ENCODE measurements around the gene FST.

Gene FST

GRCh38 chr5:53472720-53473510 is 7.5 kb upstream of the FST start:
- TF ChIP-seq FOXP2 (optimal IDR thresholded peaks at IDR 0.05; ENCODE audit: borderline replicate concordance, extremely low read depth, extremely low read length, insufficient read depth) (no peak), TAF1 (IDR thresholded peaks at IDR 0.05; ENCODE audit: borderline replicate concordance, insufficient read depth, low read length) (no peak), SIN3A (IDR thresholded peaks at IDR 0.05; ENCODE audit: borderline replicate concordance, insufficient read depth, low read length) (no peak), POLR2AphosphoS5 (IDR thresholded peaks at IDR 0.05; ENCODE audit: low read depth, low read length) (no peak)
- TF ChIP-seq, protein P1, sequence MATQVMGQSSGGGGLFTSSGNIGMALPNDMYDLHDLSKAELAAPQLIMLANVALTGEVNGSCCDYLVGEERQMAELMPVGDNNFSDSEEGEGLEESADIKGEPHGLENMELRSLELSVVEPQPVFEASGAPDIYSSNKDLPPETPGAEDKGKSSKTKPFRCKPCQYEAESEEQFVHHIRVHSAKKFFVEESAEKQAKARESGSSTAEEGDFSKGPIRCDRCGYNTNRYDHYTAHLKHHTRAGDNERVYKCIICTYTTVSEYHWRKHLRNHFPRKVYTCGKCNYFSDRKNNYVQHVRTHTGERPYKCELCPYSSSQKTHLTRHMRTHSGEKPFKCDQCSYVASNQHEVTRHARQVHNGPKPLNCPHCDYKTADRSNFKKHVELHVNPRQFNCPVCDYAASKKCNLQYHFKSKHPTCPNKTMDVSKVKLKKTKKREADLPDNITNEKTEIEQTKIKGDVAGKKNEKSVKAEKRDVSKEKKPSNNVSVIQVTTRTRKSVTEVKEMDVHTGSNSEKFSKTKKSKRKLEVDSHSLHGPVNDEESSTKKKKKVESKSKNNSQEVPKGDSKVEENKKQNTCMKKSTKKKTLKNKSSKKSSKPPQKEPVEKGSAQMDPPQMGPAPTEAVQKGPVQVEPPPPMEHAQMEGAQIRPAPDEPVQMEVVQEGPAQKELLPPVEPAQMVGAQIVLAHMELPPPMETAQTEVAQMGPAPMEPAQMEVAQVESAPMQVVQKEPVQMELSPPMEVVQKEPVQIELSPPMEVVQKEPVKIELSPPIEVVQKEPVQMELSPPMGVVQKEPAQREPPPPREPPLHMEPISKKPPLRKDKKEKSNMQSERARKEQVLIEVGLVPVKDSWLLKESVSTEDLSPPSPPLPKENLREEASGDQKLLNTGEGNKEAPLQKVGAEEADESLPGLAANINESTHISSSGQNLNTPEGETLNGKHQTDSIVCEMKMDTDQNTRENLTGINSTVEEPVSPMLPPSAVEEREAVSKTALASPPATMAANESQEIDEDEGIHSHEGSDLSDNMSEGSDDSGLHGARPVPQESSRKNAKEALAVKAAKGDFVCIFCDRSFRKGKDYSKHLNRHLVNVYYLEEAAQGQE (IDR thresholded peaks at IDR 0.05; ENCODE audit: insufficient read depth in 1 of 2, low read depth in 2 of 2, low read length in 2 of 2), result no peak

DNA sequence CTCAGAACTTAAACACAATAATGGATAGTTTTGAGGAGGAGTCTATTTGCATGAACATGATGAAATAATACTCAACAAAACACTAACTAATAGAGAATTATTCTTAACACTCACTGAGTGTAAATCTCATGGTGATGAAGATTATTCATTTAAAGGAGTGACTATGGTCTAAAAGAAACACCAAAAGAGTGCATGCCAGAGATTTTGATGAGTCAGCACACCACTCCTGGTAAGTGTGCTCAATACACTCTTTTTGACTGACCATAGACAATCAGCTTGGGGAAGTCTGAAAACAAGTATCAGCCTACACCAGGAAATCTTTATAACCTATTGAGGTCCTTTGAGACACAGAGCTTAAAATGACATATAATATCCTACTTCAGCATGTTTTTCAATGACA is 6.8 kb upstream of the FST start:
- TF ChIP-seq FOXP2 (optimal IDR thresholded peaks at IDR 0.05; ENCODE audit: borderline replicate concordance, extremely low read depth, extremely low read length, insufficient read depth) (no peak), SIN3A (IDR thresholded peaks at IDR 0.05; ENCODE audit: borderline replicate concordance, insufficient read depth, low read length) (no peak), POLR2AphosphoS5 (IDR thresholded peaks at IDR 0.05; ENCODE audit: low read depth, low read length) (no peak), TAF1 (IDR thresholded peaks at IDR 0.05; ENCODE audit: borderline replicate concordance, insufficient read depth, low read length) (no peak)
- TF ChIP-seq, protein P1 (IDR thresholded peaks at IDR 0.05; ENCODE audit: insufficient read depth in 1 of 2, low read depth in 2 of 2, low read length in 2 of 2), result no peak

DNA sequence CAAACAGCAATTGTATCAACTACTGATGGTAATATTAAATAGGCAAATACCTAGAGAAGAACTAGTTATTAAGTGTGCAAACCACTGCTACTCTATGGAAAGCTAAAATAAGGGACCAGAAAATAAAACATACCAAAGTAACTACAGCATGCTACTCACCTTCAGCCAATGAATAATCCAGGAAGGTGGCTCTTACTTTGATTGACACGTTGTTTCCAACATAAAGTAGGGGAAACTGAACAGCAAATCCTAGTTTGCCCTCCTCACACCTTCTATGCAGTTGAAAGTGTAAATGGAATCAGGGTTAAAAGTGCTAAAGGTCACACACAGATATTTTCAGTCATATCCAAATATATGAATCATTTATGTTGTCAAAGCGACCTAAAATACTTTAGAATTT is 5.1 kb upstream of the FST start:
- TF ChIP-seq TAF1 (IDR thresholded peaks at IDR 0.05; ENCODE audit: borderline replicate concordance, insufficient read depth, low read length) (no peak), FOXP2 (optimal IDR thresholded peaks at IDR 0.05; ENCODE audit: borderline replicate concordance, extremely low read depth, extremely low read length, insufficient read depth) (no peak), POLR2AphosphoS5 (IDR thresholded peaks at IDR 0.05; ENCODE audit: low read depth, low read length) (no peak), SIN3A (IDR thresholded peaks at IDR 0.05; ENCODE audit: borderline replicate concordance, insufficient read depth, low read length) (no peak)
- TF ChIP-seq, protein P1 (IDR thresholded peaks at IDR 0.05; ENCODE audit: insufficient read depth in 1 of 2, low read depth in 2 of 2, low read length in 2 of 2), result no peak

- TF ChIP-seq, protein P1 (IDR thresholded peaks at IDR 0.05; ENCODE audit: insufficient read depth in 1 of 2, low read depth in 2 of 2, low read length in 2 of 2), result no peak
- no peak for TF ChIP-seq FOXP2 (optimal IDR thresholded peaks at IDR 0.05; ENCODE audit: borderline replicate concordance, extremely low read depth, extremely low read length, insufficient read depth)
- no peak for TF ChIP-seq TAF1 (IDR thresholded peaks at IDR 0.05; ENCODE audit: borderline replicate concordance, insufficient read depth, low read length)
- TF ChIP-seq SIN3A (IDR thresholded peaks at IDR 0.05; ENCODE audit: borderline replicate concordance, insufficient read depth, low read length), result no peak
- TF ChIP-seq POLR2AphosphoS5 (IDR thresholded peaks at IDR 0.05; ENCODE audit: low read depth, low read length), result no peak
Measured at GRCh38 chr5:53476019-53476418, 4.4 kb upstream of the FST start.
